ENCODE measurements around the gene TMEM72. TPM values are rescaled to one million over a fixed set of nuclear protein-coding genes. Genes with fewer than 3 reads are reported as not detected.

The TMEM72 gene
- total RNA-seq, 1 donor from 2014 or later, result not detected

GRCh38 chr10:44972874-44973306 lies 61.8 kb downstream of the TMEM72 start:
- no peak for TF ChIP-seq CTCF (conservative IDR thresholded peaks at IDR 0.05; ENCODE audit: low read depth, low read length)
- no peak overlapping the region for H3K4me3 ChIP-seq (ENCODE audit: low read depth, low read length)
- DNase-seq (ENCODE audit: low read depth), result no peak

- no peak for TF ChIP-seq CTCF (conservative IDR thresholded peaks at IDR 0.05; ENCODE audit: low read depth, low read length)
- no peak for DNase-seq (ENCODE audit: low read depth)
- no peak overlapping the region for H3K4me3 ChIP-seq (ENCODE audit: low read depth, low read length)
Measured at GRCh38 chr10:44973323-44974081, 62.4 kb downstream of the TMEM72 start.

- H3K4me3 ChIP-seq (ENCODE audit: low read depth, low read length), result peak overlapping the region; percentile 35
- TF ChIP-seq CTCF (conservative IDR thresholded peaks at IDR 0.05; ENCODE audit: low read depth, low read length), result no peak
- no peak for DNase-seq (ENCODE audit: low read depth)
Measured at GRCh38 chr10:44974082-44974627, 63.0 kb downstream of the TMEM72 start.

GRCh38 chr10:44974628-44975430 lies 63.7 kb downstream of the TMEM72 start:
- no peak for DNase-seq (ENCODE audit: low read depth)
- H3K4me3 ChIP-seq (ENCODE audit: low read depth, low read length), result peak overlapping the region; percentile 41
- peak; percentile 93 for TF ChIP-seq CTCF (conservative IDR thresholded peaks at IDR 0.05; ENCODE audit: low read depth, low read length)

GRCh38 chr10:44975431-44976331 lies 64.5 kb downstream of the TMEM72 start:
- DNase-seq (ENCODE audit: low read depth), result peak; percentile 75
- H3K4me3 ChIP-seq (ENCODE audit: low read depth, low read length), result no peak overlapping the region
- no peak for TF ChIP-seq CTCF (conservative IDR thresholded peaks at IDR 0.05; ENCODE audit: low read depth, low read length)
